Loucy (cell line): ENCODE measurements around the gene GNS.
A peak's percentile ranks its signal among the peaks of the same experiment; 100 is the strongest.

ENCODE experiments used
- H2AFZ ChIP-seq: fragments of 200-600 bp; sonication (generic); 2 replicates; pipeline ENCODE4 v1.6.0; 2016; ENCODE audit warnings: antibody characterized with exemption, mild to moderate bottlenecking, low read length, moderate library complexity
- H3F3A ChIP-seq: fragments of 200-600 bp; 2 replicates; pipeline ENCODE4 v1.6.0; 2016; ENCODE audit warnings: antibody characterized with exemption, low read depth, mild to moderate bottlenecking
- H3K27me3 ChIP-seq: fragments of 200-600 bp; sonication (generic); 2 replicates; pipeline ENCODE4 v1.6.1; 2014; ENCODE audit warnings: low read length, mild to moderate bottlenecking; ENCODE audit not compliant: insufficient read depth, poor library complexity, severe bottlenecking
- H3K36me3 ChIP-seq: fragments of 200-600 bp; sonication (generic); 2 replicates; pipeline ENCODE4 v1.6.1; 2016; ENCODE audit warnings: low read length; ENCODE audit not compliant: insufficient read depth
- H3K4me1 ChIP-seq: fragments of 200-600 bp; sonication (generic); 2 replicates; pipeline ENCODE4 v1.5.1; 2014; ENCODE audit warnings: low read length, mild to moderate bottlenecking; ENCODE audit not compliant: insufficient read depth, poor library complexity, severe bottlenecking
- H3K4me2 ChIP-seq: fragments of 200-600 bp; sonication (generic); 2 replicates; pipeline ENCODE4 v1.6.0; 2014; ENCODE audit warnings: antibody characterized with exemption, low read length, low read depth, mild to moderate bottlenecking; ENCODE audit not compliant: poor library complexity, severe bottlenecking
- H3K4me3 ChIP-seq: fragments of 200-600 bp; sonication (generic); 2 replicates; pipeline ENCODE4 v1.5.1; 2014; ENCODE audit warnings: low read length, mild to moderate bottlenecking, mixed read lengths; ENCODE audit not compliant: poor library complexity, severe bottlenecking
- H3K79me2 ChIP-seq: fragments of 200-600 bp; sonication (generic); 2 replicates; pipeline ENCODE4 v1.6.1; 2014; ENCODE audit warnings: low read length; ENCODE audit not compliant: insufficient read depth
- H3K9ac ChIP-seq: fragments of 200-600 bp; sonication (generic); 2 replicates; pipeline ENCODE4 v1.6.0; 2014; ENCODE audit warnings: mild to moderate bottlenecking, low read depth, low read length, moderate library complexity; ENCODE audit not compliant: poor library complexity, severe bottlenecking
- H3K9me2 ChIP-seq: fragments of 200-600 bp; sonication (generic); replicated peaks from 2 replicates; pipeline ENCODE4 v1.6.1; 2016; ENCODE audit warnings: low read depth, low read length, mixed read lengths
- H3K9me3 ChIP-seq: fragments of 200-600 bp; sonication (generic); 2 replicates; pipeline ENCODE4 v1.6.1; 2014; ENCODE audit warnings: mild to moderate bottlenecking, antibody characterized with exemption, low read length, low read depth; ENCODE audit not compliant: insufficient read depth
- H4K20me1 ChIP-seq: fragments of 200-600 bp; sonication (generic); 2 replicates; pipeline ENCODE4 v1.6.0; 2014; ENCODE audit warnings: antibody characterized with exemption, low read length, mild to moderate bottlenecking; ENCODE audit not compliant: insufficient read depth, poor library complexity, severe bottlenecking
- CTCF ChIP-seq: fragments of 200-600 bp; sonication (generic); conservative IDR thresholded peaks from 2 replicates; pipeline ENCODE4 v1.5.1; 2014; ENCODE audit warnings: mild to moderate bottlenecking, antibody characterized with exemption, low read length
- EZH2phosphoT487 ChIP-seq: fragments of 200-600 bp; IDR thresholded peaks from 2 replicates; pipeline ENCODE4 v1.6.1; 2018; ENCODE audit warnings: antibody characterized with exemption, mild to moderate bottlenecking, moderate library complexity, borderline replicate concordance

GNS gene

GRCh38 chr12:64716371-64716770, 42.8 kb downstream of the GNS start:
- peaks cover 46% of the 10 kb centered on the region; the same call in 1 of the 2 replicates for H3K36me3 ChIP-seq
- H3K9ac ChIP-seq, result no peak overlapping the region
- H3K4me2 ChIP-seq, result peak overlapping the region; percentile 4
- H4K20me1 ChIP-seq, result no peaks in the 10 kb centered on the region
- H3K4me3 ChIP-seq, result no peak overlapping the region
- peaks cover 34% of the 10 kb centered on the region for H3K4me1 ChIP-seq
- H2AFZ ChIP-seq, result no peak overlapping the region
- H3K9me2 ChIP-seq, result no peaks in the 10 kb centered on the region
- no peak for TF ChIP-seq EZH2phosphoT487
- TF ChIP-seq CTCF, result no peak
- H3K27me3 ChIP-seq, result no peaks in the 10 kb centered on the region
- H3K79me2 ChIP-seq, result no peaks in the 10 kb centered on the region
- no peaks in the 10 kb centered on the region for H3K9me3 ChIP-seq
- H3F3A ChIP-seq, result no peaks in the 10 kb centered on the region

DNA sequence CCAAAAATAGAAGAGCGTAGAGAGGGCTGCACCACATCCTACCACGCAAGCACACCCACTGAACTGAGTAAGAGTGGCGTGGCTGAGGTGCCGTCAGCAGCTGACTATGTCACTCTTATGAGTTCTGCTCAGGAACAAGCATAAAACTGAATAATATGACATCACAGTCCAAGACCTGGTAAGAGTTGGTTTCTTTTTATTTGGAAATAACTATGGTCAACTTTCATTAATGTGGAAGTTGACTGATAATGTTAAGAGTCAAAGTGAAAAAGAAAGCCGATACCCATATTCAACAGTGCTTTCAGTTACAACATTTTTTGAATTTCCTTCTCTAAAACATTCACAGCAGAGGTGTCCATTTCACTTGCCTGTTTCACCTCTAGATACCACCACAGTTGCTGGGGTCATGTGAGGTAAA, 44.6 kb downstream of the GNS start:
- H3K4me1 ChIP-seq, result peaks cover 34% of the 10 kb centered on the region
- H3K9ac ChIP-seq, result no peak overlapping the region
- H3K4me3 ChIP-seq, result no peak overlapping the region
- H3K27me3 ChIP-seq, result no peaks in the 10 kb centered on the region
- H3K79me2 ChIP-seq, result no peaks in the 10 kb centered on the region
- no peak overlapping the region for H3K4me2 ChIP-seq
- no peaks in the 10 kb centered on the region for H4K20me1 ChIP-seq
- H3K36me3 ChIP-seq, result peaks cover 30% of the 10 kb centered on the region; the same call in 1 of the 2 replicates
- no peak overlapping the region for H2AFZ ChIP-seq
- no peaks in the 10 kb centered on the region for H3K9me3 ChIP-seq
- no peaks in the 10 kb centered on the region for H3K9me2 ChIP-seq
- TF ChIP-seq EZH2phosphoT487 (no peak), CTCF (no peak)
- H3F3A ChIP-seq, result no peaks in the 10 kb centered on the region

DNA sequence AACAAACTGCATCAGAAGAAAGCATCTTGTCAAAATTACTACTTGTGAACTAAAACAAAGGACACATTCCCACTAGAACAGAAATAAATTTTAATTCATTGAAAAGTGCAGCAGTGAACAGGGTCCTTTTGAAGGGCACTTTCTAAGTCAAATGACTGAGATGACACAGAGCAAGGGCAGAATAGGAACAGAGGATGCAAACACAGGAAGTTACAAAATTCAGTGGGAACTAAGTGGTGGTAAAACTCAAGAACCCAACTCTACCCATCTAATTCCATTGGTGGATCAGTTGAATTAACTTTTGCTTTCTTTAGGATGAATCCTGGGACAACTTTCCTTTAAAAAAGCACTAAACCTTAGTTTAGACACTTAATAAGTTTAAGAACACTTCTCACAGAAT, 45.8 kb downstream of the GNS start:
- Histone ChIP-seq H3K36me3 (peaks cover 23% of the 10 kb centered on the region; the same call in 1 of the 2 replicates), H3K4me2 (no peak overlapping the region), H3K4me1 (peaks cover 34% of the 10 kb centered on the region), H2AFZ (no peak overlapping the region), H3K27me3 (no peaks in the 10 kb centered on the region), H3K9me3 (no peaks in the 10 kb centered on the region), H3F3A (no peaks in the 10 kb centered on the region), H3K79me2 (no peaks in the 10 kb centered on the region), H3K4me3 (no peak overlapping the region), H4K20me1 (no peaks in the 10 kb centered on the region), H3K9me2 (no peaks in the 10 kb centered on the region), H3K9ac (no peak overlapping the region)
- TF ChIP-seq EZH2phosphoT487, result no peak
- no peak for TF ChIP-seq CTCF
